ENCODE measurements around the gene MYNN. TPM values are rescaled to one million over a fixed set of nuclear protein-coding genes. Genes with fewer than 3 reads are reported as not detected.

MYNN gene
- total and polyA plus RNA-seq, 4 donors, result 4.2 to 11.6 (median 9.1) TPM

GRCh38 chr3:169825316-169825715 lies 52.1 kb downstream of the MYNN start:
- no peaks in the 10 kb centered on the region for H3K9me3 ChIP-seq (ENCODE audit: control insufficient read depth in 4 of 4, low read length in 3 of 4)
- no peak for DNase-seq (ENCODE audit: low spot score)
- no peak overlapping the region for H3K9ac ChIP-seq (ENCODE audit: low read depth in 1 of 2, low read length in 2 of 2)
- H3K27ac ChIP-seq (ENCODE audit: low read depth in 1 of 2, low read length in 2 of 2), result no peak overlapping the region
- no peak overlapping the region for H3K4me3 ChIP-seq (ENCODE audit: low read depth in 1 of 3, low read length in 3 of 3)
- peaks cover 0 to 6% (median 0%) of the 10 kb centered on the region in 4 donors for H3K4me1 ChIP-seq (ENCODE audit: control insufficient read depth in 4 of 4, insufficient read depth in 4 of 4, low read length in 3 of 4)
- H3K27me3 ChIP-seq (ENCODE audit: control insufficient read depth in 4 of 4, insufficient read depth in 4 of 4, low read length in 3 of 4), result no peaks in the 10 kb centered on the region
- 83% methylated on average over 3 of the region's 3 CpGs for WGBS
- H3K36me3 ChIP-seq (ENCODE audit: control insufficient read depth in 4 of 4, insufficient read depth in 3 of 4, low read depth in 1 of 4, low read length in 3 of 4), result no peaks in the 10 kb centered on the region
- TF ChIP-seq FOXA2 (IDR thresholded peaks at IDR 0.05), result no peak
- TF ChIP-seq RAD21 (IDR thresholded peaks at IDR 0.05), result no peak
- TF ChIP-seq JUND (IDR thresholded peaks at IDR 0.05), result no peak
- no peak for TF ChIP-seq YY1 (IDR thresholded peaks at IDR 0.05)
- TF ChIP-seq EGR1 (IDR thresholded peaks at IDR 0.05; ENCODE audit: low read depth in 2 of 2), result no peak
- no peak for TF ChIP-seq TAF1 (conservative IDR thresholded peaks at IDR 0.05)
- TF ChIP-seq HNF4A (conservative IDR thresholded peaks at IDR 0.05), result no peak
- no peak for TF ChIP-seq NR2F2 (IDR thresholded peaks at IDR 0.05)
- TF ChIP-seq SP1 (IDR thresholded peaks at IDR 0.05), result no peak
- TF ChIP-seq ATF3 (IDR thresholded peaks at IDR 0.05), result no peak

GRCh38 chr3:169827712-169828111 lies 54.5 kb downstream of the MYNN start:
- 84% methylated on average over 4 of the region's 4 CpGs for WGBS
- Histone ChIP-seq H3K9ac (ENCODE audit: low read depth in 1 of 2, low read length in 2 of 2) (no peak overlapping the region), H3K27me3 (ENCODE audit: control insufficient read depth in 4 of 4, insufficient read depth in 4 of 4, low read length in 3 of 4) (no peaks in the 10 kb centered on the region), H3K4me3 (ENCODE audit: low read depth in 1 of 3, low read length in 3 of 3) (no peak overlapping the region), H3K36me3 (ENCODE audit: control insufficient read depth in 4 of 4, insufficient read depth in 3 of 4, low read depth in 1 of 4, low read length in 3 of 4) (no peaks in the 10 kb centered on the region), H3K9me3 (ENCODE audit: control insufficient read depth in 4 of 4, low read length in 3 of 4) (no peaks in the 10 kb centered on the region), H3K27ac (ENCODE audit: low read depth in 1 of 2, low read length in 2 of 2) (no peak overlapping the region), H3K4me1 (ENCODE audit: control insufficient read depth in 4 of 4, insufficient read depth in 4 of 4, low read length in 3 of 4) (peaks cover 0 to 6% (median 0%) of the 10 kb centered on the region in 4 donors)
- TF ChIP-seq EGR1 (IDR thresholded peaks at IDR 0.05; ENCODE audit: low read depth in 2 of 2) (no peak), YY1 (IDR thresholded peaks at IDR 0.05) (no peak), RAD21 (IDR thresholded peaks at IDR 0.05) (no peak), SP1 (IDR thresholded peaks at IDR 0.05) (no peak), HNF4G (IDR thresholded peaks at IDR 0.05) (no peak), JUND (IDR thresholded peaks at IDR 0.05) (no peak), NR2F2 (IDR thresholded peaks at IDR 0.05) (no peak), FOXA2 (IDR thresholded peaks at IDR 0.05) (no peak), RXRA (IDR thresholded peaks at IDR 0.05) (no peak), ZBTB33 (IDR thresholded peaks at IDR 0.05) (no peak), HNF4A (conservative IDR thresholded peaks at IDR 0.05) (no peak), REST (IDR thresholded peaks at IDR 0.05) (no peak), FOXA1 (IDR thresholded peaks at IDR 0.05) (no peak)
- DNase-seq (ENCODE audit: low spot score), result no peak

Measured in liver (tissue), 9 donors.